ENCODE measurements around the gene SGPP1.
A peak's percentile ranks its signal among the peaks of the same experiment; 100 is the strongest.

Gene SGPP1

DNA sequence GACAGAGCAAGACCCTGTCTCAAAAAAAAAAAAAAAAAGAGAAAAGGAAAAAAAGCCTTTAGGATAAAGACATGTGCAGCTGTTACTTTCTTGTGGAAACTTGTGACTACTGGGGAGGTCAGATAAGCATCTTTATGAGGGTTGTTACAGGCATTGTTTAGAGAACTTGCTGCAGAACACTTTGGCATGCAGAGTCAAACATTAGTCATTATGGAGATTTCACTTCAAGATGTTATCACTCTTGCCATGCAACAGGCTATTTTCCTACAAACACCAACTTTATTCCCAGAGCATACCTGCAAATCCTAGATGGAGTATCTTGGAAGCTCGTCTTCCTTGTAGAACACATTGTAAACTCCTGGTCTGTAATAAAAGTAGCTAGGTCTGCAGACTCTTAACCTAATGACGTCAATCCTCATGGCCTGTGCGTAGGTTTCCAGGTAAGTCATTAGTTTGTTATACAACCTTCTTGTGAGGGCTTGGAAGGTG, 49.9 kb downstream of the SGPP1 start (continued):
- TF ChIP-seq ZFP69B (tag by site-specific recombination; IDR thresholded peaks at IDR 0.05): 0 out of 2 replicates have a peak, but pooled peaks have one; percentile 20
- TF ChIP-seq ZNF341 (tag by site-specific recombination; IDR thresholded peaks at IDR 0.05; ENCODE audit: low read depth): peak; percentile 22; the same call in 1 of the 2 replicates
- no peak for TF ChIP-seq ZNF223 (tag by site-specific recombination; IDR thresholded peaks at IDR 0.05)
- no peak for TF ChIP-seq ZNF560 (tag by site-specific recombination; IDR thresholded peaks at IDR 0.05; ENCODE audit: borderline replicate concordance)
- no peak for TF ChIP-seq ZFHX2 (tag by site-specific recombination; conservative IDR thresholded peaks at IDR 0.05)
- no peak for TF ChIP-seq ZNF776 (tag by site-specific recombination; IDR thresholded peaks at IDR 0.05; ENCODE audit: borderline replicate concordance)
- no peak for TF ChIP-seq ZNF530 (tag by site-specific recombination; IDR thresholded peaks at IDR 0.05; ENCODE audit: low read depth)
- no peak for TF ChIP-seq ZNF777 (tag by site-specific recombination; IDR thresholded peaks at IDR 0.05; ENCODE audit: borderline replicate concordance)
- no peak for TF ChIP-seq ZNF449 (tag by site-specific recombination; IDR thresholded peaks at IDR 0.05)
- no peak for TF ChIP-seq ZNF549 (tag by site-specific recombination; IDR thresholded peaks at IDR 0.05)
- TF ChIP-seq ZNF132 (tag by site-specific recombination; IDR thresholded peaks at IDR 0.05; ENCODE audit: borderline replicate concordance): no peak
- TF ChIP-seq ZBTB8A (tag by site-specific recombination; IDR thresholded peaks at IDR 0.05): peak; percentile 35; the same call in 1 of the 2 replicates
- TF ChIP-seq ZNF324 (tag by site-specific recombination; IDR thresholded peaks at IDR 0.05): no peak
- TF ChIP-seq, protein P1, sequence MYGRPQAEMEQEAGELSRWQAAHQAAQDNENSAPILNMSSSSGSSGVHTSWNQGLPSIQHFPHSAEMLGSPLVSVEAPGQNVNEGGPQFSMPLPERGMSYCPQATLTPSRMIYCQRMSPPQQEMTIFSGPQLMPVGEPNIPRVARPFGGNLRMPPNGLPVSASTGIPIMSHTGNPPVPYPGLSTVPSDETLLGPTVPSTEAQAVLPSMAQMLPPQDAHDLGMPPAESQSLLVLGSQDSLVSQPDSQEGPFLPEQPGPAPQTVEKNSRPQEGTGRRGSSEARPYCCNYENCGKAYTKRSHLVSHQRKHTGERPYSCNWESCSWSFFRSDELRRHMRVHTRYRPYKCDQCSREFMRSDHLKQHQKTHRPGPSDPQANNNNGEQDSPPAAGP (tag by site-specific recombination; IDR thresholded peaks at IDR 0.05): no peak
- peak; percentile 73 for TF ChIP-seq ZNF184 (tag by site-specific recombination; IDR thresholded peaks at IDR 0.05)
- no peak for TF ChIP-seq KLF10 (tag by site-specific recombination; IDR thresholded peaks at IDR 0.05)
- no peak for TF ChIP-seq ZNF664 (tag by site-specific recombination; IDR thresholded peaks at IDR 0.05)
- TF ChIP-seq SALL2 (tag by site-specific recombination; IDR thresholded peaks at IDR 0.05; ENCODE audit: borderline replicate concordance): no peak
- no peak for TF ChIP-seq ZNF677 (tag by site-specific recombination; IDR thresholded peaks at IDR 0.05)
- peak; percentile 62; the same call in 1 of the 2 replicates for TF ChIP-seq GFI1B (tag by site-specific recombination; IDR thresholded peaks at IDR 0.05)
- no peak for TF ChIP-seq ZNF626 (tag by site-specific recombination; IDR thresholded peaks at IDR 0.05)
- TF ChIP-seq ZNF169 (tag by site-specific recombination; IDR thresholded peaks at IDR 0.05): no peak
- TF ChIP-seq ZNF26 (tag by site-specific recombination; IDR thresholded peaks at IDR 0.05): no peak
- no peak for TF ChIP-seq ZNF621 (tag by site-specific recombination; IDR thresholded peaks at IDR 0.05)
- no peak for TF ChIP-seq ZNF473 (tag by site-specific recombination; IDR thresholded peaks at IDR 0.05)
- no peak for TF ChIP-seq ZNF792 (tag by site-specific recombination; IDR thresholded peaks at IDR 0.05)
- TF ChIP-seq, protein P2, sequence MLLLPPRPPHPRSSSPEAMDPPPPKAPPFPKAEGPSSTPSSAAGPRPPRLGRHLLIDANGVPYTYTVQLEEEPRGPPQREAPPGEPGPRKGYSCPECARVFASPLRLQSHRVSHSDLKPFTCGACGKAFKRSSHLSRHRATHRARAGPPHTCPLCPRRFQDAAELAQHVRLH (tag by site-specific recombination; IDR thresholded peaks at IDR 0.05): peak; percentile 92
- no peak for TF ChIP-seq ZNF830 (tag by site-specific recombination; IDR thresholded peaks at IDR 0.05; ENCODE audit: low read depth)
- TF ChIP-seq ZNF114 (tag by site-specific recombination; IDR thresholded peaks at IDR 0.05): no peak
- TF ChIP-seq ZNF654 (tag by site-specific recombination; IDR thresholded peaks at IDR 0.05; ENCODE audit: low read depth): no peak
- TF ChIP-seq ZNF433 (tag by site-specific recombination; IDR thresholded peaks at IDR 0.05; ENCODE audit: low read depth): no peak
- peak; percentile 63; the same call in 1 of the 2 replicates for TF ChIP-seq ZNF558 (tag by site-specific recombination; IDR thresholded peaks at IDR 0.05)
- TF ChIP-seq ZNF544 (tag by site-specific recombination; IDR thresholded peaks at IDR 0.05): no peak
- TF ChIP-seq ZSCAN23 (tag by site-specific recombination; IDR thresholded peaks at IDR 0.05): peak; percentile 74; the same call in 1 of the 2 replicates
- TF ChIP-seq ZBTB10 (tag by site-specific recombination; IDR thresholded peaks at IDR 0.05): no peak
- TF ChIP-seq KLF9 (tag by site-specific recombination; IDR thresholded peaks at IDR 0.05; ENCODE audit: low read depth): no peak

Data from HEK293 (cell line).